ENCODE measurements around the gene ISG20. TPM values are rescaled to one million over a fixed set of nuclear protein-coding genes. Genes with fewer than 3 reads are reported as not detected.

Gene ISG20
- polyA plus RNA-seq, 2 of the 4 experiments (the other 2 are of a cell fraction) = 7.2 to 47.4 TPM

DNA sequence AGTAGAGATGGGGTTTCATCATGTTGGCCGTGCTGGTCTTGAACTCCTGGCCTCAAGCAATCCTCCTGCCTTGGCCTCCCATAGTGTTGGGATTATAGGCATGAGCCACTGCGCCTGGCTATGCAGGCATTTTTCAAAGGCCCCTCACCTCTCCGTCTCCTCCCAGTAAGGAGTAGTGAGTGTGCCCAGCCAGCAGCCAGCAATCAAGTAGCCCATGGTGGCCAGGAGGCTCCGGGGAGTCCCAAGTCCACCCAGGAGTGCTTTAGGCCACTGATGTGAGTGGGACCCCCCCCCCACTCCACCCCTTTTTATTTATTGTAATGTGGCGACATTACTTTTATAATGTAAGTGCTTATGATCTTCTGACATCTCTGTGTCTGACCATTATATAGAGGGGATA is 8.1 kb downstream of the ISG20 start:
- 92% methylated on average over 5 of the region's 5 CpGs for WGBS (ENCODE audit: missing lambda C conversion rate)
- ATAC-seq = no peak
- peaks cover 19% of the 10 kb centered on the region for H3K4me1 ChIP-seq
- no peak for DNase-seq (ENCODE audit: low read depth in 1 of 2, low spot score in 1 of 2)
- TF ChIP-seq ATOH8 (CRISPR knock-in tag; IDR thresholded peaks at IDR 0.05; ENCODE audit: low read depth) (no peak), PHF8 (IDR thresholded peaks at IDR 0.05; ENCODE audit: borderline replicate concordance, low read depth) (no peak), RNF2 (IDR thresholded peaks at IDR 0.05; ENCODE audit: borderline replicate concordance, low read depth) (no peak), RARB (CRISPR knock-in tag; IDR thresholded peaks at IDR 0.05) (no peak), NPAS2 (CRISPR knock-in tag; IDR thresholded peaks at IDR 0.05; ENCODE audit: borderline replicate concordance) (no peak), CHD2 (IDR thresholded peaks at IDR 0.05; ENCODE audit: low read length, partially characterized antibody) (no peak), ZC3H11A (IDR thresholded peaks at IDR 0.05) (no peak), CBX2 (IDR thresholded peaks at IDR 0.05; ENCODE audit: borderline replicate concordance, low read depth) (no peak), EP300 (IDR thresholded peaks at IDR 0.05) (no peak), RFX5 (IDR thresholded peaks at IDR 0.05) (no peak), EHF (CRISPR knock-in tag; IDR thresholded peaks at IDR 0.05) (no peak), ESRRA (IDR thresholded peaks at IDR 0.05; ENCODE audit: borderline replicate concordance, low read length) (no peak), ZFP36 (IDR thresholded peaks at IDR 0.05; ENCODE audit: borderline replicate concordance, partially characterized antibody) (no peak), USF2 (IDR thresholded peaks at IDR 0.05) (no peak), NR3C1 (IDR thresholded peaks at IDR 0.05) (no peak), RAD21 (conservative IDR thresholded peaks at IDR 0.05 in 1 of 2, IDR thresholded peaks at IDR 0.05 in 1 of 2) (no peak)
- TF ChIP-seq, protein P1, sequence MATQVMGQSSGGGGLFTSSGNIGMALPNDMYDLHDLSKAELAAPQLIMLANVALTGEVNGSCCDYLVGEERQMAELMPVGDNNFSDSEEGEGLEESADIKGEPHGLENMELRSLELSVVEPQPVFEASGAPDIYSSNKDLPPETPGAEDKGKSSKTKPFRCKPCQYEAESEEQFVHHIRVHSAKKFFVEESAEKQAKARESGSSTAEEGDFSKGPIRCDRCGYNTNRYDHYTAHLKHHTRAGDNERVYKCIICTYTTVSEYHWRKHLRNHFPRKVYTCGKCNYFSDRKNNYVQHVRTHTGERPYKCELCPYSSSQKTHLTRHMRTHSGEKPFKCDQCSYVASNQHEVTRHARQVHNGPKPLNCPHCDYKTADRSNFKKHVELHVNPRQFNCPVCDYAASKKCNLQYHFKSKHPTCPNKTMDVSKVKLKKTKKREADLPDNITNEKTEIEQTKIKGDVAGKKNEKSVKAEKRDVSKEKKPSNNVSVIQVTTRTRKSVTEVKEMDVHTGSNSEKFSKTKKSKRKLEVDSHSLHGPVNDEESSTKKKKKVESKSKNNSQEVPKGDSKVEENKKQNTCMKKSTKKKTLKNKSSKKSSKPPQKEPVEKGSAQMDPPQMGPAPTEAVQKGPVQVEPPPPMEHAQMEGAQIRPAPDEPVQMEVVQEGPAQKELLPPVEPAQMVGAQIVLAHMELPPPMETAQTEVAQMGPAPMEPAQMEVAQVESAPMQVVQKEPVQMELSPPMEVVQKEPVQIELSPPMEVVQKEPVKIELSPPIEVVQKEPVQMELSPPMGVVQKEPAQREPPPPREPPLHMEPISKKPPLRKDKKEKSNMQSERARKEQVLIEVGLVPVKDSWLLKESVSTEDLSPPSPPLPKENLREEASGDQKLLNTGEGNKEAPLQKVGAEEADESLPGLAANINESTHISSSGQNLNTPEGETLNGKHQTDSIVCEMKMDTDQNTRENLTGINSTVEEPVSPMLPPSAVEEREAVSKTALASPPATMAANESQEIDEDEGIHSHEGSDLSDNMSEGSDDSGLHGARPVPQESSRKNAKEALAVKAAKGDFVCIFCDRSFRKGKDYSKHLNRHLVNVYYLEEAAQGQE (IDR thresholded peaks at IDR 0.05) = no peak
- TF ChIP-seq, protein P2, sequence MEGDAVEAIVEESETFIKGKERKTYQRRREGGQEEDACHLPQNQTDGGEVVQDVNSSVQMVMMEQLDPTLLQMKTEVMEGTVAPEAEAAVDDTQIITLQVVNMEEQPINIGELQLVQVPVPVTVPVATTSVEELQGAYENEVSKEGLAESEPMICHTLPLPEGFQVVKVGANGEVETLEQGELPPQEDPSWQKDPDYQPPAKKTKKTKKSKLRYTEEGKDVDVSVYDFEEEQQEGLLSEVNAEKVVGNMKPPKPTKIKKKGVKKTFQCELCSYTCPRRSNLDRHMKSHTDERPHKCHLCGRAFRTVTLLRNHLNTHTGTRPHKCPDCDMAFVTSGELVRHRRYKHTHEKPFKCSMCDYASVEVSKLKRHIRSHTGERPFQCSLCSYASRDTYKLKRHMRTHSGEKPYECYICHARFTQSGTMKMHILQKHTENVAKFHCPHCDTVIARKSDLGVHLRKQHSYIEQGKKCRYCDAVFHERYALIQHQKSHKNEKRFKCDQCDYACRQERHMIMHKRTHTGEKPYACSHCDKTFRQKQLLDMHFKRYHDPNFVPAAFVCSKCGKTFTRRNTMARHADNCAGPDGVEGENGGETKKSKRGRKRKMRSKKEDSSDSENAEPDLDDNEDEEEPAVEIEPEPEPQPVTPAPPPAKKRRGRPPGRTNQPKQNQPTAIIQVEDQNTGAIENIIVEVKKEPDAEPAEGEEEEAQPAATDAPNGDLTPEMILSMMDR (IDR thresholded peaks at IDR 0.05) = no peak
- TF ChIP-seq, protein P3, sequence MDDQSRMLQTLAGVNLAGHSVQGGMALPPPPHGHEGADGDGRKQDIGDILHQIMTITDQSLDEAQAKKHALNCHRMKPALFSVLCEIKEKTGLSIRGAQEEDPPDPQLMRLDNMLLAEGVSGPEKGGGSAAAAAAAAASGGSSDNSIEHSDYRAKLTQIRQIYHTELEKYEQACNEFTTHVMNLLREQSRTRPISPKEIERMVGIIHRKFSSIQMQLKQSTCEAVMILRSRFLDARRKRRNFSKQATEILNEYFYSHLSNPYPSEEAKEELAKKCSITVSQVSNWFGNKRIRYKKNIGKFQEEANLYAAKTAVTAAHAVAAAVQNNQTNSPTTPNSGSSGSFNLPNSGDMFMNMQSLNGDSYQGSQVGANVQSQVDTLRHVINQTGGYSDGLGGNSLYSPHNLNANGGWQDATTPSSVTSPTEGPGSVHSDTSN (IDR thresholded peaks at IDR 0.05) = no peak
- CTCF ChIA-PET = interaction anchor here (2.0 to 8.1 kb wide), 3 partner anchors 8 to 188 kb away, joined by 6 to 66 read pairs (median 24); partner anchors contain the start of gene ISG20
- no peak overlapping the region for H3K4me2 ChIP-seq
- no peaks in the 10 kb centered on the region for H3K9me3 ChIP-seq
- POLR2A ChIA-PET = no interaction called here
- FAIRE-seq = no peak
- H3K27ac ChIP-seq = no peak overlapping the region
- no peak overlapping the region for H3K4me3 ChIP-seq

Measured in A549 (cell line).